KMS-11 (cell line): ENCODE data around the gene SPOCD1.

ENCODE experiments used
- H2AFZ ChIP-seq: fragments of 200-600 bp; sonication (generic); 2 replicates; pipeline ENCODE4 v1.6.1; 2016; ENCODE audit warnings: antibody characterized with exemption, mixed run types, low read depth
- H3K27ac ChIP-seq: fragments of 200-600 bp; sonication (generic); 2 replicates; pipeline ENCODE4 v1.6.1; 2016; ENCODE audit warnings: mild to moderate bottlenecking, mixed run types
- H3K27me3 ChIP-seq: fragments of 200-600 bp; sonication (generic); 2 replicates; pipeline ENCODE4 v1.6.1; 2017; ENCODE audit warnings: mild to moderate bottlenecking, low read depth, mixed run types, moderate library complexity; ENCODE audit not compliant: insufficient read depth
- H3K36me3 ChIP-seq: fragments of 200-600 bp; sonication (generic); 2 replicates; pipeline ENCODE4 v1.6.1; 2017; ENCODE audit warnings: mild to moderate bottlenecking, mixed run types; ENCODE audit not compliant: insufficient read depth
- H3K4me1 ChIP-seq: fragments of 200-600 bp; sonication (generic); 2 replicates; pipeline ENCODE4 v1.6.1; 2016; ENCODE audit warnings: mild to moderate bottlenecking, low read depth, mixed run types; ENCODE audit not compliant: poor library complexity, severe bottlenecking
- H3K4me2 ChIP-seq: fragments of 200-600 bp; sonication (generic); 2 replicates; pipeline ENCODE4 v1.7.0; 2016; ENCODE audit warnings: mild to moderate bottlenecking, mixed run types
- H3K4me3 ChIP-seq: fragments of 200-600 bp; sonication (generic); IDR thresholded peaks from 2 replicates; pipeline ENCODE4 v1.6.1; 2017; ENCODE audit warnings: low read depth, low read length, mixed read lengths; ENCODE audit not compliant: insufficient read depth
- H3K79me2 ChIP-seq: fragments of 200-600 bp; sonication (generic); 2 replicates; pipeline ENCODE4 v1.6.1; 2016; ENCODE audit warnings: low read depth, mixed run types; ENCODE audit not compliant: insufficient read depth
- H3K9ac ChIP-seq: fragments of 200-600 bp; sonication (generic); 2 replicates; pipeline ENCODE4 v1.6.1; 2016; ENCODE audit warnings: mild to moderate bottlenecking, mixed run types
- H4K20me1 ChIP-seq: fragments of 200-600 bp; sonication (generic); 2 replicates; pipeline ENCODE4 v1.6.1; 2016; ENCODE audit warnings: mild to moderate bottlenecking, mixed run types; ENCODE audit not compliant: insufficient read depth
- TF ChIP-seq, protein P1 (sequence below): fragments of 200-600 bp; sonication (generic); conservative IDR thresholded peaks from 2 replicates; pipeline ENCODE4 v1.6.1; 2017; ENCODE audit warnings: low read depth, mild to moderate bottlenecking, antibody characterized with exemption, low read length, moderate library complexity, mixed read lengths

Gene SPOCD1

GRCh38 chr1:31772669-31773248 is 43.1 kb downstream of the SPOCD1 start:
- H3K36me3 ChIP-seq, result no peaks in the 10 kb centered on the region
- no peaks in the 10 kb centered on the region for H4K20me1 ChIP-seq
- TF ChIP-seq, protein P1, sequence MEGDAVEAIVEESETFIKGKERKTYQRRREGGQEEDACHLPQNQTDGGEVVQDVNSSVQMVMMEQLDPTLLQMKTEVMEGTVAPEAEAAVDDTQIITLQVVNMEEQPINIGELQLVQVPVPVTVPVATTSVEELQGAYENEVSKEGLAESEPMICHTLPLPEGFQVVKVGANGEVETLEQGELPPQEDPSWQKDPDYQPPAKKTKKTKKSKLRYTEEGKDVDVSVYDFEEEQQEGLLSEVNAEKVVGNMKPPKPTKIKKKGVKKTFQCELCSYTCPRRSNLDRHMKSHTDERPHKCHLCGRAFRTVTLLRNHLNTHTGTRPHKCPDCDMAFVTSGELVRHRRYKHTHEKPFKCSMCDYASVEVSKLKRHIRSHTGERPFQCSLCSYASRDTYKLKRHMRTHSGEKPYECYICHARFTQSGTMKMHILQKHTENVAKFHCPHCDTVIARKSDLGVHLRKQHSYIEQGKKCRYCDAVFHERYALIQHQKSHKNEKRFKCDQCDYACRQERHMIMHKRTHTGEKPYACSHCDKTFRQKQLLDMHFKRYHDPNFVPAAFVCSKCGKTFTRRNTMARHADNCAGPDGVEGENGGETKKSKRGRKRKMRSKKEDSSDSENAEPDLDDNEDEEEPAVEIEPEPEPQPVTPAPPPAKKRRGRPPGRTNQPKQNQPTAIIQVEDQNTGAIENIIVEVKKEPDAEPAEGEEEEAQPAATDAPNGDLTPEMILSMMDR, result no peak
- H3K9ac ChIP-seq, result no peak overlapping the region
- H2AFZ ChIP-seq, result no peak overlapping the region
- peaks cover 17% of the 10 kb centered on the region for H3K27me3 ChIP-seq
- no peak overlapping the region for H3K4me2 ChIP-seq
- no peaks in the 10 kb centered on the region for H3K79me2 ChIP-seq
- no peaks in the 10 kb centered on the region for H3K4me1 ChIP-seq
- H3K4me3 ChIP-seq, result no peak overlapping the region
- no peak overlapping the region for H3K27ac ChIP-seq

DNA sequence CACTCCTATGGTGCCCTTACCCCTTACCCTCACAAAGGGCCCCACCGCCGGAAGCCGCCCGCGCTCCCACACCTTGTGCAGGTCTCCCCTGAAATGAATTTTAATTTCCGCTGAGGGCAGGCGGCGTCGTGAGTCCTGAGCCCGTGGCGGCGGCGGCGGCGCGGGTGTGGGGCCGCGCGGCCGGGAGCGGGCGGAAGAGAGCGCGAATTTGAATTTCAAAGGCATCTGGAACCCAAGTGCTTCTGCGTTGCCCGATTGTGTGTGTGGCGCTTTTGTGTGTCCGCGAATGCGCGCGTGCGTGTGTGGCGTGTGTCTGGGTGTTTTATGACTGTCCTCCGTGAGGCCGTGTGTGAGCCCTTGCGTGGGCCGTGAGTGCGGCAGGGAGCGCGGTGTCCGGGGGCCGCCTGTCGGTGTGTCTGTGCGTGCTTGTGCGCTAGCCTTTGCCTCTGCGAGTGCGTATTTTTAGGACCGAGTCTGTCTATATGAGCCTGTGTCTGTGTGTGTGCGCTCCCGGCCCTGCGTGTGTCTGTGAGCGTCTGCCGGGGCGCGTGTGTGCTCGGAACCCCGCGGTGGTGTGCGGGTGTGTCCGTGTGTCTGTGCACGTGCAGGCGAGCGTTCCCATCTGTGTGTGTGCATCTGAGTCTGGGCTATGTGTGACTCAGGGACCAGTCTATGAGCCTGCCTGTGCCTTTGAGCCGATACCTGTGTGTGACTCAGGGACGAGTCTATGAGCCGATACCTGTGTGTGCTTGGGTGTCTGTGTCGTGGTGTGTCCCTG is 43.7 kb downstream of the SPOCD1 start:
- H4K20me1 ChIP-seq, result no peaks in the 10 kb centered on the region
- no peaks in the 10 kb centered on the region for H3K4me1 ChIP-seq
- H3K36me3 ChIP-seq, result no peaks in the 10 kb centered on the region
- no peak overlapping the region for H2AFZ ChIP-seq
- no peak overlapping the region for H3K9ac ChIP-seq
- H3K27ac ChIP-seq, result no peak overlapping the region
- H3K79me2 ChIP-seq, result no peaks in the 10 kb centered on the region
- H3K27me3 ChIP-seq, result peaks cover 17% of the 10 kb centered on the region
- no peak overlapping the region for H3K4me3 ChIP-seq
- H3K4me2 ChIP-seq, result no peak overlapping the region
- TF ChIP-seq, protein P1, result no peak

DNA sequence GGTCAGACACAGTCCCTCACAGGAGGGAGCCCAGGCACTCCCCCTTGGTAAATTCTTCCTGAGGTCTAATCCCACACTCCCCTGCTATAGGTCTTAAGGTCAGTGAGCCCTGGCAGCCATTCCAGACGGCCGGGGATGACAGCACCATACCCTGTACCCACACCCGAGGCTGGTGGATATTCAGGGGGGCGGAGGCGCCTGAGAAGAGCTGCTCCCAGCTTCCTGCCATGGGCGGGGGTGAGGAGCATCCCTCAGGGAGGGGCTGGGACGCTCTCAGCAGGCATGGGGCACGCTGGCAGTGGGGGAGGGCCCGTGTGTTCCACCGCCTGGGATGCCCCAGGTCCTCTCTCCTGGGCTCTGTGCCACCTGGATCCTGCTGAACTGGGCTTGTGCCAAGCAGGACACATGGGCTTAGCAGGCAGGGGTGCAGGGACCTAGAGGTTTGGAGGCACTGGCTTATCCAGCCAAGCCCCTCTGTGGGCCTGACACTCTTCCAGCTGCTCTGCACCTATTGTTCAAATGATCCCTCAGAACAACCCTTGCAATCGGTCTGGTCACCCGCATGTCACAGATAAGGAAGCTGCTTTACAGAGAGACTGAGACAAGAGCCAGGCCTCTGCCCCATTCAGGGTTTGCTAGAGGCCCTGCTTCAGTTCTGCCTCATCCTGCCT is 46.0 kb downstream of the SPOCD1 start:
- H2AFZ ChIP-seq, result no peak overlapping the region
- H3K9ac ChIP-seq, result no peak overlapping the region
- peaks cover 19% of the 10 kb centered on the region for H3K27me3 ChIP-seq
- H4K20me1 ChIP-seq, result no peaks in the 10 kb centered on the region
- H3K79me2 ChIP-seq, result no peaks in the 10 kb centered on the region
- no peak overlapping the region for H3K4me2 ChIP-seq
- H3K36me3 ChIP-seq, result no peaks in the 10 kb centered on the region
- H3K4me3 ChIP-seq, result no peak overlapping the region
- peaks cover 3% of the 10 kb centered on the region for H3K4me1 ChIP-seq
- no peak overlapping the region for H3K27ac ChIP-seq
- TF ChIP-seq, protein P1, result no peak

- peaks cover 19% of the 10 kb centered on the region for H3K27me3 ChIP-seq
- no peak overlapping the region for H2AFZ ChIP-seq
- H3K36me3 ChIP-seq, result no peaks in the 10 kb centered on the region
- no peaks in the 10 kb centered on the region for H4K20me1 ChIP-seq
- H3K4me1 ChIP-seq, result peaks cover 8% of the 10 kb centered on the region
- no peak overlapping the region for H3K9ac ChIP-seq
- no peaks in the 10 kb centered on the region for H3K79me2 ChIP-seq
- no peak overlapping the region for H3K27ac ChIP-seq
- no peak overlapping the region for H3K4me3 ChIP-seq
- no peak overlapping the region for H3K4me2 ChIP-seq
- TF ChIP-seq, protein P1, result no peak
These were observed 46.7 kb downstream of the SPOCD1 start for GRCh38 chr1:31768939-31769704.
